NOMO-1 (cell line): ENCODE data around the gene TMEM63A.
"Not testable (repeated sequence)": the region's sequence is repeated elsewhere in the genome, so short reads cannot be mapped to it uniquely, and the experiment has no call there.

Source experiments
- DNase-seq, 2 experiments: peaks; one replicate each; lab custom pipeline; 2025; ENCODE audit not compliant: unreplicated experiment in 2 of 2; lab: John Stamatoyannopoulos, UW

TMEM63A gene

DNA sequence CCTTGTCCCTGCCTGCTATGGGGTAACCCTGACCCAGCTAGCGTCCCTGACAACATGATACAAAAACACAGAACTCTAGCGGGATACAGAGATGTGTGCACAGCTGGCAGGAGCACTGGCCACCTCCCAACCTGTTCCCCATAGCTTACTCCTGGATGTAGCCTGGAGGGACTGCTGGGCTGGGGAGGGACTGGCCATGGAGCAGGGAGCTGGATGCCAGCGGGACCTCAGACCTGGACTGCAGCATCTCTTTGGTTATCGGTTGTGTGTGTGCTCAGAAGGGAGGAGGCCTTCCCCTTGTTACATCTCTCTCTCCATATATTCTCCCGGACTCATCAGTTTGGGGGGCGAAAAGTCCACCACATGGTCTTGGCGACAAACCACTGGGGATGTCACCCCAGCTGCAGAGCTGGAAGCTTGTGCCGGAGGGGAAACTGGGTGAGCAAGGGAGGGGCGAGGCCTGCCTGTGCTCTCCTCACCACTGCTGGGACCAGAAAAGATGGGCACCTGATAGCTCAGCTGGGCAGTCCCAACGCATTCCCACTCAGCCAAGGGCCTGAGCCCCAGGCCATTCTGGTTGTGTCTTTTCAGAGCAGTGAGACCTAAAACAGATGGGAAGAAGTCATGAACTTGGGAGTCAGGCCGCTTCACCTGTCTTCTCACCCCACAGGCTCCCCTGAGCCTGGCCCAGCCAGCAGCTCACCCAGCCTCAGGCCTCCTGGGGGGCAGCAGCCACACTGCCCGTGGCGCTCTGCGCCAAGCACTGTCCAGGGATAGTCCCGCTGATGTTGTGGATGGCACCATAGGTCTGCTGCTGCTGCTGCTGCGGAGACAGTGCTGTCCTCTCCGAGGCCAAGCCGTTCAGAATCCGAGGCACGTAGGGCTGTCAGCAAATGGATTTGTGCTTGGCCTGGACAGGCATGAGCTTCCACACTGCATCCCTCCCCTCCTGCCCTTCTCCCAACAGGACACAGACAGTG lies 35.6 kb downstream of the TMEM63A start:
- no peak for DNase-seq

DNA sequence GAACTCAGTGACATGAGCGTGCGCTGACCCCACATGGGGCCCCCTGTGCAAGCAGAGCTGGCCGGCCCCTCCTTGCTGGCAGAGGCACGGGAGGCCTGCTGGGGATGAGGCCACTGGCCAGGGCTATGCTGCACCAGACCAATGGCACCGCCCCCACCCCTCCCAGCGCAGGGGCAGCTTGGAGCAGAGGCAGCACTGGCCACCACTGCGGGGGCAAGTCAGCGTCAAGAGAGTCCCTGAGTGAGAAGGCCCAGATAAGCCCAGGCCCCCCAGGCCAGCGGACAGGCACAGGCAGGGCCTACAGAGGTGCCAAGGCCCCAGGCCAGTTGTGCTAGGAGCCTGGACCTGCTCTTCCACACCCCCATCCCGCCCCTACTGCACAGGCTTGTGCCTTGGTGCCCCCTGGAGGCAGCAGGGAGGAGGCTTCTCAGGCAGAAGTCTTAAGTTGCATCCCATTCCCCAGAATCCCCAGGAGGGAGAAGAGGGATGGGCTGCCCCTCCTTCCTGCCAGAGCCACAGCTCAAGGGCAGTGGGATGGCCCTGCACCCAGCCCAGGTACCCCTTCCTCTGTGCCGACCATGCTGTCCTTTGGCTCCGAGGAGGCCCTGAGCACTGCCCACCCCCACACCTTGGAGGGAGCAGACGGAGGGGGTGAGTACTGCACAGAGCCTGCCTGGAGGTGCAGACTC lies 36.5 kb downstream of the TMEM63A start:
- peak; percentile 9 to 36 for DNase-seq

DNA sequence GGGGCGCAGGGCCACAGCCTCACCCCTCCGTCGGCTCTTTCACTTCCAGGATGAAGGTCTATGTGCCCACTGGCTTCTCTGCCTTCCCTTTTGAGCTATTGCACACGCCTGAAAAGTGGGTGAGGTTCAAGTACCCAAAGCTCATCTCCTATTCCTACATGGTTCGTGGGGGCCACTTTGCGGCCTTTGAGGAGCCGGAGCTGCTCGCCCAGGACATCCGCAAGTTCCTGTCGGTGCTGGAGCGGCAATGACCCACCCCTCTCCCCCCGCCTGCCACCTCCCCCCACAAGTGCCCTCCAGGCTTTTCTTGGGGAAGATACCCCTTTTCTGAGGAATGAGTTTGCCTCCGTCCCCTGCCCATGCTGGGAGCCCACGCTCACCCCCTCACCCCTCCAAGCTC lies 37.1 kb downstream of the TMEM63A start:
- DNase-seq, result no peak

DNA sequence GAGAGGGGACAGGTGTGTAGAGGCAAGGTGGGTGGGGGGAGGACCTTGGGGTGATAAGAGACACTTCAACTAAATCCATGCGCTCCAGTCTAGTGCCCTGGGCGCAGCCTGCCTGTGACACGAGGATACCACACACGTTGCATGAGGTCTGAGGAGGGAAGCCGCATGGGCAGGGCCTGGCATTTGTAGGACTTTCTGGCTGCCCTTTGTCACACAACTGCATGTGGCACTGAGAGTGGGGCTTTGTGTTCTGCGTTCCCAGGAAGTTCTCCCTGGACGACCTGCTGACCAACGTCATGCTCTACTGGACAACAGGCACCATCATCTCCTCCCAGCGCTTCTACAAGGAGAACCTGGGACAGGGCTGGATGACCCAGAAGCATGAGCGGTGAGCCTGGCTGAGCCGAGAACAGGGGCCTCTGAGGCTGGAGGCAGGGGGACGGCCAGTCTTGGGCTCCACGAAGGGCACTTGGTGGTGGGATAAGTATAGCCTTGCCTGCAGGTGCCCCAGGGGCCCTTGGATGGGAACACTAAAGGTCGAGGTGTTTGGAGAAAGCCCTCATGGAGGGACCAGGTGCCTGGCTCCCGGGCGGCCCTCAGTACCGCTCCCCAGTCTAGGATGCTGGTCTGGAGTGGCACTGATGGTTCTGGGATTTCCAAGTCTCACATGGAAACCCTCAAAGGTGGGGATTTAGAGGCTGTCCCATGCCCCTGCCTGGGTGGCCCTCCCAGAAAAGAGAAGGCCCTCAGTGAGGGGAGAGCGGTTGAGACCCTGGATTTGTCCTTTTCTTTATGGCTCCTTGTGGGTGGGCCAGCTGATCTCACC lies 37.7 kb downstream of the TMEM63A start:
- no peak for DNase-seq

DNA sequence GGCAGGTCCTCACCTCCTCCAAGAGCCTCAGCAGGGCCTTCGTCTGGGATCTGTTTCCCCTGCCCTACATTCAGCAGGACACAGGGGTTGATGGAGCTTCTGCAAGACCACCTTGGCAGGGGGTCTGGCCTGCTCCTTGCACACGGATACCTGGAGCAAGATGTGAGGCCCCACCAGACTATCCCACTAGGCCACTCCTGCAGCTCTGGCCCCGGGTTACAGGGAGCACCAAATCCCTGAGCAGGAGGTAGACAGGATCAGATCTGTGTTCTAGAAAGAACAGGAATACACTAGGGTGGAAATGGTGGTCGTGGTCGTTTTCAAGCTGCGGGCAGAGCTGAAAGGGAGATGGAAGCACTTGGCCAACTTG lies 38.8 kb downstream of the TMEM63A start:
- DNase-seq, result no peak

DNA sequence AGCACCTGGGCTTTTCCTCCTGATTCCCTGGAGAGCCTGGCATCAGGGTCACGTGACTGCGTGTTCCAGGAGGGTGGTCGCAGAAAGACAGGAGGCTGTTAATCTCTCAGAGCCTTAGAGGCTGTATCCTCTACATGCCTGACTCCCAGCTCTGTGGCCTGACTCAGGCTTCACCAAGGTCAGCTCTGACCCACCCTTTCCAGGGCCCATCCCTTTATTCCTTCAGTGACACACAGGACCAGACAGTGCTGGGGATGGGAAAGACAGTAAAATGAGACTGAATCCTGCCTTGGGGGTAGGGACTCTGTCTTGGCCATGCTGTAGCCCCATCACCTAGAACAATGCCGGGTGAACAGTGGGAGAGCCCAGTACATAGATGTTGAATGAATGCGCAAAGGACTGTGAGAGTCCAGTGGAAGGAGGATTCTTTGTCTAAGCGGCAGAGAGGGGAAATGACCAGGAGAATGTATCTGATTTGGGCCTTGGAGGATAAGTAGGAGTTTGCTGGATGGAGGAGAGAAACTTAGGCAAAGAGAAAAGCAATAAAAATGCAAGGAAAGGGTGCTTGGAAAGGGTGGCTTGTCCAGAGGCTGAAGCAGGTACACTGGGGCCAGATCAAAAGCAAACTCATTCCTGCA lies 39.3 kb downstream of the TMEM63A start:
- DNase-seq, result no peak

DNA sequence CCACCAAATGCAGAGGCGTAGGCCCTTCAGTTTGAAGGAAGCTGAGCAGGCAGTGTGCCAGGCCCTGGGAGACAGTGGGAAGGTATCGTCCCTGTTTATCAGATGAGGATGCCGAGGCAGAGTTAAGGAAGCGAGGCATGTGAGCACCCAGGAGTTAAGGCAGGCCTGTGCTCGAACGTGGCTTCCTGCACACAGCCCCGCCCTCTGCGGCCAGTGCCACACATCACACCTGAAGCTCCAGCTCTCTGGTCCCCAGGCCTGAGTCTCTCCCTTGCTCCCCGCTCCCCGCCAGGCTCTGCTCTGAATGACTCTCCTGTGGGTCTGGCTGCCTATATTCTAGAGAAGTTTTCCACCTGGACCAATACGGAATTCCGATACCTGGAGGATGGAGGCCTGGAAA lies 40.1 kb downstream of the TMEM63A start:
- DNase-seq, result no peak

DNA sequence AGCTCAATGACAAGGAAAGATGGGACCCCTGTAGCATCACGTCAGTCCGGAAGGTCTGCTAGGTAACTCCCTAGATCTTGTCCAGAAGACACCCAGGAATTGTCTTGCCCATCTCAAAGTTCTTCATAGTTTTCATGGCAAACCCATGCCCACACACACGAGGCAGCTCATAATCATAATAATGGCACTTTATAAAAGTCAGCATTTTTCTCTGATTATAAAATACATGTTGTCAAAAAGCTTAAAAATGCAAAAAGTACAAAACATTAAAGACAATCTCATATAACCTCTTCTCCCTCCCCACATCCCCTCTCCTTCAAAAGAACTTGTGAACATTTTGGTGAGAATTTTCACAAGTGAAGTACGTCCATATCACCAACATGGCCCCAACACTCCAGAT lies 41.5 kb downstream of the TMEM63A start:
- DNase-seq, result no peak

DNA sequence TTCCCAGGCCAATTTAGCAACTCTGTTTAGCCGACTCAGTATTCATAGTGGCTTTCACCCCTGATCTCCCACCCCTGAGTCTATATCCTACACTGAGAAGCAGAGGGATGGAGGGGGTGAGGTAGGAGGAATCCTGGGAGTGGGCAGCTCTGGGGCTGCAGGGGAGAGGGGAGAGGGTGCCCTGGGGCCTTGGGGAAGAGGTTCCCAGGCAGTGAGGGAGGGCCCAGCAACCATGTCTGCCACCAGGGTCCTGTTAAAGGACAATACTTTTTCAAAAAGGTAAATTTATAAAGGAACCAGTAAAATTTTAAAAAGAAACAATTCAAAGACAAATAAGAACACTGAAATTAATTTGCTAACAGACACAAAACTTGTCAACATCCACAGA lies 42.0 kb downstream of the TMEM63A start:
- DNase-seq, result no peak

DNA sequence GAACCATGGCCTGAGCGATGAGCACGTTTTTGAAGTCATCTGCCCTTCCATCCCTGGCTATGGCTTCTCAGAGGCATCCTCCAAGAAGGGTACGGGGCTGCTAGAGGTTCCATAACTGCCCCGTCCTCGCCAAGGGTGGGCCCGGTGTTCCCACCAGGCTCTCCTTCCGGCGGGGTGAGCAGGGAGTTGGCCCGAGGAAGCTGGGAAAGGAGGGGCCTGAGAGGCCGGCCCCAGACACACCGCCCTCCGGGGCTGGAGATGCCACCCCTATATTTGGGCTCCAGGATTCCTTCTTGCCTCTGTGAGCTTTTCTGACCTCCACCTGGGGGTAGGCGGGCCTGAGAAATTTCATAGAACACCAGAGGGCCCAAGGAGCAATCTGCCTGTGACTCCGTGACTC lies 43.4 kb downstream of the TMEM63A start:
- DNase-seq, result no peak

DNA sequence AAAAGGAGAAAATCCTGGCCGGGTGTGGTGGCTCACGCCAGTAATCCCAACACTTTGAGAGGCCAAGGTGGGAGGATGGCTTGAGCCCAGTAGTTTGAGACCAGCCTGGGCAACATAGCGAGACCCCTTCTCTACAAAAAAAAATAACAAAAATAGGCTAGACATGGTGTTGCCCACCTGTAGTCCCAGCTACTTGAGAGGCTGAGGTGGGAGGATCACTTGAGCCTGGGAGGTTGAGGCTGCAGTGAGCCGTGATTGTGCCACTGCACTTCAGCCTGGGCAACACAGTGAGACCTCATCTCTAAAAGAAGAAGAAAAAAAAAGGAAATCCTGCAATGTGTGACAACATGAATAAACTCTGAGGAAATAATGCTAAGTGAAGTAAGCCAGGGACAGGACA lies 45.9 kb downstream of the TMEM63A start:
- DNase-seq, result not testable (repeated sequence)

DNA sequence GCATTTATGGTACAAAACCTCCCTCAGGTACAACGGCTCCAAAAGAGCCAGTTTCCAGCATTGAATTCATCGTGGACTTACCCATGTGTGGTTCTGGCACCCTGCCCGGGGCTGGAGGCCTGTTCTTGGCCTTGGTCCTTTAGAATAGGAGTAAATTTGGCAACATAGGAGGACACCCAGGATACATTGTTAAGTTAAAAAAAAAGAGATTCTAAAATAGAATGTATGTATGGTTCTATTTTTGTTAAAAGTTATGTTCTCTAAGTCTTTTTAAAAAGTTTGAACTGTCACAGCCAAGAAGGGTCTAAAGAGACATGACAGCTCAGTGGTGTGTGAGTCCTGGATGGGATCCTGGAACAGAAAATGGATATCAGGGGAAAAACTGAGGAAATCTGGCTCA lies 46.3 kb downstream of the TMEM63A start:
- no peak for DNase-seq

DNA sequence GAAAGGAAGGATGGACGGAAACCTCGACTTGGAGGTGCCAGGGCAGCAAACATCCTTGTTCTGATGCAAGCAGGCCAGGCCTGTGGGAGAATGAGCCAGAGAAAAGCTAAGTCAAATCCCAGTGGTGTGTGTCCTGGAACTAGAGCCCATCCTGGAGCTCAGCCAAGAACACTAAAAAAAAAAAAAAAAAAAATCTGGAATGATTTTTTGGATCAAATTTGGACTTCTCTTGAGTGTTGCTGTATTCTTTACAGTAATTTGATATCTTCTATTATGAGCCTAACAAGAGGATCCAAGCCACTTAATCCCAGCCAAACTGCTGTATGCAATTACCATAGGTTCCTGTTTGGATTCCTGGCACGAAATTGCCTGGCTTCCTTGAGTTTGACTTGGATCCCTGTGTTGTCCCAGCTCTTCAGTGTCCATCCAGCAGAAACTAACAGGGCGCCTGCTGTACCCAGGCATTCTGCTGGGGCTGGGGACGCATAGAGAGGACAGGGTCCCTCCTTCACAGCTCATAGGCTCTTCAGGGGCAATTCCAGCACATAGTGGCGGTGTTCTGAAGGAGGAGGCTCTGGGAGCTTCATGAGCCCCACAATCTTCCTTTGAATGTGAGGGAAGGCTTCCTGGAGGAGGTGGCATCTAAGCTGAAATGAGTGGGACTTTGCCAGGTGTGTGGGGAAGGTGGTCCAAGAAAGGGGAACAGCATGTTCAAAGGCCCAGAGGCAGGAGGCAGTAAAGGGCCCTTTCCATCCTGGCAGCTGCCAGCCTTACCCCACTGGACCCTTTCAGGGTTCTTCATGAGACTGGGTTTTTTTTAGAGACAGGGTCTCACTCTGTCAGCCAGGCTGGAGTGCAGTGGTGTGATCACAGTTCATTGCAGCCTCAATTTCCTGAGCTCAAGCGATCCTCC lies 47.5 kb downstream of the TMEM63A start:
- no peak for DNase-seq

DNA sequence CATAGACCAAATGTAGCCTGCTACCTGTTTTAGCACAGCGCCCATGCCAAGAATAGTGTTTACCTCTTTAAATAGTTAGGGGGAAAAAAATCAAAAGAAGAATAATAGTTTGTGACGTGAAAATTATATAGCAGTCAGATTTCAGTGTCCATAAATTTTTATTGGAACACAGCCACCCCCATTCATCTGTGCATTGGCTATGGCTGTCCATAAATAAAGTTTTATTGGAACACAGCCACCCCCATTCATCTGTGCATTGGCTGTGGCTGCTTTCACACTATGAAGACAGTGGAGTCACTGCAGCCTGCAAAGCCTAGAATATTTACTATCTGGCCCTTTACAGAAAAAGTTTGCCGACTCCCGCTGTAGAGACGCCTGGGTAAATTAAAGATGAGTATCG lies 51.3 kb downstream of the TMEM63A start:
- DNase-seq, result no peak

DNA sequence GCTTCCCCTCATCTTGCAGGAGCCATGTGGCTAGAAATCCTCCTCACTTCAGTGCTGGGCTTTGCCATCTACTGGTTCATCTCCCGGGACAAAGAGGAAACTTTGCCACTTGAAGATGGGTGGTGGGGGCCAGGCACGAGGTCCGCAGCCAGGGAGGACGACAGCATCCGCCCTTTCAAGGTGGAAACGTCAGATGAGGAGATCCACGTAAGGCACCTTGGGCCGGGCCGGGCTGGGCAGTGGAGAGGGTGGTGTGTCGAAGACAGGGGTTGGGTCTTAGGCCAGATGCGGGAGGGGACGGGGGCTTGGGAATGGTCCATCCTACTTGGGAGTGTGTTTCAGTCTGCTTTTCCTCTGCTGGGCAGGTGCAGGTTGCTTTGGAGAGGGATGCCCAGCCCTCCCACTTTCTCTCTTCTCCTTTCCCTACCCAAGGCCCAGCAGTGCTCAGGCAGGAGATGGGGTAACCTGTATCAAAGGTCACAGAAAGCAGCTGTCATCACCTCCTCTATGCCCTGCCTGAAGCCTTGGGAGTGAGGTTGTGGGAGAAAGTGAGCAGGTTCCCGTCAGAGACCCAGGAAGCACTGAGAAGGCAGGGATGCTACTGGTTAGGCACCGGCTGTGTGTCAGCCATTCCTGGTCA lies 53.4 kb downstream of the TMEM63A start:
- DNase-seq, result no peak

DNA sequence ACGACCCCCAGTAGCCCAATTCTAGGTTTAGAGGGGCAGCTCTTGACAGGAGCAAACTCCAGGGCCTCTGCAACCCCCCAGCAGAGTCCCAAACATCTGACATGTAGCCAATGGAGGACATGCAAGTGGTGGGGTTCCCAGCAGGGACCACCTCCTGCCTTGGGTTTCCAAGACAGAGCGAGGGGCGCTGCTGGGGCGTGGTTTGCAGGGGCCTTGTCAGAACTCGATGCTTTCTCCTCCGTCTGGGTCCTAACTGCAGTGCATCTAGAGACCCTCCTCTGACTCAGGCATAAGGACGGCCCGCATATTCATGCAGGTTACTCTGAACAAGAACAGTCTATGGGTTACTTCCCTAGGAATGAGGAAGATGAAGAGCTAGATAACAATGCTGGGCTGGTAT lies 55.1 kb downstream of the TMEM63A start:
- DNase-seq, result no peak

DNA sequence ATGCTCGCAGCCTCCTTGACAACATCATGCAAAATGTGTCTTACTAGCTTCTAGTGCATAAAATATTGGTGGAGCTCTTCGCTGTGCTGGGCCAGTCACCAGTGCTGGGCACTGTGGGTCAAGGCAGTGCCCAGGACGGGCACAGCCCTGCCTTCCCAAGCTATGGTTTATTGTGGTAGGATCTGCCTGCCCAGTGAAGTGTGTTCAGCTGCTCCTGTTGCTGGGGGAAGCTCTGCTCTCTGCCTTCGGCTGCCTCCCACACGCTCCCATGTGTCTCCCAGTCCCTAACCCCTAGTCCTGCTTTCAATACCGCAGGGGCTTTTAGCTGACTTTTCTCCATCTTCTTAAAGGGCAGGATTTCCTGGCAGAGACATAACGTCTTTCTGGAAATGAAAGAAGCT lies 56.6 kb downstream of the TMEM63A start:
- no peak for DNase-seq

DNA sequence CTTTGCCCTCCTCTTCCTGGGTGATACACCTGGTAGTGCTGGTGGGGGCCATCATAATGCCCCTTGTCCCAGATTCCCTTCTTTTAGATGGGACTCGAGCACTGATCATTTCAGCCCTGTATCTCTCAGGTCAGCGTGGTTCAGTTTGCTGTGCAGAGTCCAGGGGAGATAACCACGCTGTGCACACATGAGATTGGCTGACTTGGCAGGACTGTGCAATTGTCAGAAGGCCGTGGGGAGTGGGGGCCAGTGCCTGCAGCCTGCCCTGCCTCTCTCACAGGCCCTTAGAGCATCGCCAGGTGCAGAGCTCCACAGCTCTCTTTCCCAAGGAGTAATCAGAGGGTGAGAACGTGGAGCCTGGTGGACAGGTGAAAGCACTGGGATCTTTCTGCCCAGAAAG lies 57.1 kb downstream of the TMEM63A start:
- DNase-seq, result no peak

DNA sequence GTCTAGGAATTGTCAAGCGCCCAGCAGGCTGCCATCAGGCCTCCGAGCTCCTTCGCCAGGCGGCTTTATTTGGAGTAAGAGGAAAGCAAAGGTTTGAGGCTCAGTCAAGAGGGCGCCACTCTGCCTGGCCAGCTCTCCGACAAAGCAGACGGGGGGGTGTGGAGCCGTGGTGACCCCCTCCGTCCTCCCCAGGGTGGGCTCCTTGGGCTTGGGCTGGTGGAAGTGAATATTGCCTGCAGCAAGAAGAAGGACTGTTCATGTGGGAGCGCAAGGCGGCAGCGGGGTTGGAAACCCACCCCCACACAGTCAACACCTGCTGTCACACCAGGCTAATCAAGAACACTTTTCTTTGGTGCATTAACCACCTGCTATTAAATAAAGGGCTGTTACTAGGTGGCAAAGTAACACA lies 57.6 kb downstream of the TMEM63A start:
- DNase-seq, result no peak
